Mesothelial cell of epicardium (in vitro differentiated cells): ENCODE results near the gene ZBTB47. TPM values are rescaled to one million over a fixed set of nuclear protein-coding genes. Genes with fewer than 3 reads are reported as not detected.
A peak's percentile ranks its signal among the peaks of the same experiment; 100 is the strongest.

ENCODE experiments used
- DNase-seq, 2 experiments: peaks; one replicate each; pipeline ENCODE4 v3.0.0; 2021; ENCODE audit warnings: low spot score in 2 of 2; ENCODE audit not compliant: unreplicated experiment in 2 of 2
- H3K27ac Mint-ChIP-seq: 2 replicates; pipeline ENCODE4 v1.8.0; 2021; ENCODE audit warnings: mixed read lengths
- H3K27me3 Mint-ChIP-seq: 2 replicates; pipeline ENCODE4 v1.8.0; 2021; ENCODE audit warnings: low read depth, mixed read lengths
- H3K36me3 Mint-ChIP-seq: 2 replicates; pipeline ENCODE4 v1.8.0; 2021; ENCODE audit warnings: mixed read lengths
- H3K4me1 Mint-ChIP-seq: 2 replicates; pipeline ENCODE4 v1.8.0; 2021; ENCODE audit warnings: mixed read lengths
- H3K4me3 Mint-ChIP-seq: 2 replicates; pipeline ENCODE4 v1.8.0; 2021; ENCODE audit warnings: mild to moderate bottlenecking, moderate library complexity, mixed read lengths
- H3K9me3 Mint-ChIP-seq: 2 replicates; pipeline ENCODE4 v1.8.0; 2021; ENCODE audit warnings: mixed read lengths
- total RNA-seq: library from RNA; stranded (reverse); gene quantifications from 3 replicates; pipeline ENCODE4 v1.2.1, GENCODE V29; 2021
- TF ChIP-seq, protein P1 (sequence below): fragments of 200-600 bp; sonication (generic); IDR thresholded peaks from one replicate; pipeline ENCODE4 v1.5.0; 2021; ENCODE audit warnings: antibody characterized with exemption; ENCODE audit not compliant: unreplicated experiment

The ZBTB47 gene
- total RNA-seq, 1 donor from 2014 or later = 23.6 TPM

DNA sequence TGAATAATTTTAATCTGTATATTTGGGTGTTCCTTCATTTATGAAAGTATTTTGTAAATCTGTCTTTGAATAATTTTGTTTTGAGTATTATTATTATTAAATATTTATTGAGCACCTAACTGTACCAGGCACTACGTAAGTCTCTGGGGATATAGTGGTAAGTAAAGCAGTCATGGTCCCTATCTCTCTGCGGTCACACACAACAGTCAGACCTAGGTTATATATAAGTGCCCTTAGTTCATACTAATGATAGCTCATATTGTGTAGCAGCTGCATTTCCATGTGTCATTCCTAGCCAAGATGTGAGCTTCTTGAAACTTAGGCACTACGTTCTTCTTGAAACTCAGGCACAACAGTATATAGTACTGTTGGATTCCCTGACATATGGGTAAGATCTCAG lies 40.6 kb upstream of the ZBTB47 start:
- Mint-ChIP-seq H3K27me3 (no peaks in the 10 kb centered on the region), H3K4me3 (no peak overlapping the region), H3K4me1 (peaks cover 5% of the 10 kb centered on the region), H3K36me3 (peaks cover 14% of the 10 kb centered on the region), H3K27ac (peak overlapping the region; percentile 32), H3K9me3 (no peaks in the 10 kb centered on the region)
- DNase-seq = no peak
- TF ChIP-seq, protein P1, sequence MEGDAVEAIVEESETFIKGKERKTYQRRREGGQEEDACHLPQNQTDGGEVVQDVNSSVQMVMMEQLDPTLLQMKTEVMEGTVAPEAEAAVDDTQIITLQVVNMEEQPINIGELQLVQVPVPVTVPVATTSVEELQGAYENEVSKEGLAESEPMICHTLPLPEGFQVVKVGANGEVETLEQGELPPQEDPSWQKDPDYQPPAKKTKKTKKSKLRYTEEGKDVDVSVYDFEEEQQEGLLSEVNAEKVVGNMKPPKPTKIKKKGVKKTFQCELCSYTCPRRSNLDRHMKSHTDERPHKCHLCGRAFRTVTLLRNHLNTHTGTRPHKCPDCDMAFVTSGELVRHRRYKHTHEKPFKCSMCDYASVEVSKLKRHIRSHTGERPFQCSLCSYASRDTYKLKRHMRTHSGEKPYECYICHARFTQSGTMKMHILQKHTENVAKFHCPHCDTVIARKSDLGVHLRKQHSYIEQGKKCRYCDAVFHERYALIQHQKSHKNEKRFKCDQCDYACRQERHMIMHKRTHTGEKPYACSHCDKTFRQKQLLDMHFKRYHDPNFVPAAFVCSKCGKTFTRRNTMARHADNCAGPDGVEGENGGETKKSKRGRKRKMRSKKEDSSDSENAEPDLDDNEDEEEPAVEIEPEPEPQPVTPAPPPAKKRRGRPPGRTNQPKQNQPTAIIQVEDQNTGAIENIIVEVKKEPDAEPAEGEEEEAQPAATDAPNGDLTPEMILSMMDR = no peak

DNA sequence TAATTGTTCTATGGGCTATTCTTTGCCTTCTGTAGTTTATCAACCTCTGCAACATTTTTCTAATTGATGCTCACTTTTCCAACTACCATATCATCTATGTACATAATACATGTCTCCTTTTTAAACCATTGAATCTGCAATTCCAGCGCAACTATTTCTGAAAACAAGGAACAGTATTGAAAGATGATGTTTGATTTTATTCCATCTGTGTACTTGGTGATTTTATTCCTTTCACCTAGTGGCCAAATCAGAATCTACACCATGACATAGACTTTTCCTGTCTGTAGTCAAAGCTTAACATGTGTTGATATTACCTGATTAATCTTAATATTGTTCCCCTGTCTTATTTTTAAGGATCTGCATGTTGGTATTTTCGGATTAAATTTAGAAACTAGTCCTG lies 40.0 kb upstream of the ZBTB47 start:
- no peak for DNase-seq
- Mint-ChIP-seq H3K27me3 (no peaks in the 10 kb centered on the region), H3K27ac (peak overlapping the region; percentile 9), H3K4me3 (no peak overlapping the region), H3K9me3 (no peaks in the 10 kb centered on the region), H3K4me1 (peaks cover 4% of the 10 kb centered on the region), H3K36me3 (peaks cover 14% of the 10 kb centered on the region)
- TF ChIP-seq, protein P1 = peak; percentile 73

DNA sequence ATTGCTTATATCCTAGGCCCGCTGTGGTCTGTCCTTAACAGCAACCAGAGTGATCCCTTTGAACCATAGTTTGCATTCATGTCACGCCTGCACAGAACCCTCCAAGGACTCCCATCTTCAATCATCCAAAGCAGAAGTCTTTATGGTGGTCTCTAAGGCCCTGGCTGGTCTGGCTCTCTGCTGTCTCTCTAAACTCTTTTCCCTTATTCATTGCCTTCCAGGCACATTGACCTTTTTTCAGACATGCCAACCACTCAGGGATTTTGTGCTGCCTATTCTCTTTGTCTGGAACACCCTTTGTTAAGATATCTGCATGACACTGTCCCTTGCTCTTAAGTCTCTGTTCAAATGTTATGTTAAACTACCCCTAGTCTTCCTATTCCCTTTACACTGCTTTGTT lies 21.9 kb upstream of the ZBTB47 start:
- no peak for DNase-seq
- TF ChIP-seq, protein P1 = no peak
- H3K4me1 Mint-ChIP-seq = no peaks in the 10 kb centered on the region
- no peaks in the 10 kb centered on the region for H3K9me3 Mint-ChIP-seq
- H3K27me3 Mint-ChIP-seq = no peaks in the 10 kb centered on the region
- H3K36me3 Mint-ChIP-seq = peaks cover 35% of the 10 kb centered on the region
- no peak overlapping the region for H3K4me3 Mint-ChIP-seq
- no peak overlapping the region for H3K27ac Mint-ChIP-seq

DNA sequence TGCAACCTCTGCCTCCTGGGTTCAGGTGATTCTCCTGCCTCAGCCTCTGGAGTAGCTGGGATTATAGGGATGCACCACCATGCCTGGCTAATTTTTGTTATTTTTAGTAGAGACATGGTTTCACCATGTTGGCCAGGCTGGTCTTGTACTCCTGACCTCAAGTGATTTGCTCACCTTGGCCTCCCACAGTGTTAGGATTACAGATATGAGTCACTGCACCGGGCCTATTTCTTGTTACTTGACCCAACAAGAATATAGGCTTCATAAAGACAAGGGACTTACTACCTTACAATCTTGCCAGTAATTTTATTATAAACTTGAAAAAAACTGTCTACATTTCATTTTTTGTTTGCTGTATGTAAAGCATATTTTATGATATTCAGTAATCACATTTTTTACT lies 21.4 kb upstream of the ZBTB47 start:
- no peaks in the 10 kb centered on the region for H3K9me3 Mint-ChIP-seq
- H3K4me1 Mint-ChIP-seq = no peaks in the 10 kb centered on the region
- peaks cover 35% of the 10 kb centered on the region for H3K36me3 Mint-ChIP-seq
- TF ChIP-seq, protein P1 = no peak
- no peak for DNase-seq
- H3K4me3 Mint-ChIP-seq = no peak overlapping the region
- H3K27ac Mint-ChIP-seq = no peak overlapping the region
- no peaks in the 10 kb centered on the region for H3K27me3 Mint-ChIP-seq

DNA sequence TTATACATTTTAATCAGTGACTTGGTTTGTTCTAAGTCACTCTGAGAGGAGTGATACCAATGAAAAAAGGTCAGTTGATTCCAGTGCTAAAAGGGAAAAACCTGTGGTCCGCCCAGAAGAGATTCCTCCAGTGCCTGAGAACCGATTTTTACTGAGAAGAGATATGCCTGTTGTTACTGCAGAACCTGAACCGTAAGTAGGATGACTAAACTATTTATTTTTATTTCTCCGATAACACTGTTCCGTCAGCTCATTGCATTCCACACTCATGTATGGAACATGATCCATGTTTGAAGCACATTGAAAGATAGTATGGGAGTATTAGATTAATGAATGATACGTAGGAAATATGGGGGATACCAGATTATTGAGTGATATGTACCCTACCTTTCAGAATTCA lies 20.0 kb upstream of the ZBTB47 start:
- H3K27me3 Mint-ChIP-seq = no peaks in the 10 kb centered on the region
- no peak for DNase-seq
- H3K4me1 Mint-ChIP-seq = no peaks in the 10 kb centered on the region
- H3K36me3 Mint-ChIP-seq = peaks cover 35% of the 10 kb centered on the region
- H3K27ac Mint-ChIP-seq = no peak overlapping the region
- no peaks in the 10 kb centered on the region for H3K9me3 Mint-ChIP-seq
- TF ChIP-seq, protein P1 = no peak
- H3K4me3 Mint-ChIP-seq = no peak overlapping the region

DNA sequence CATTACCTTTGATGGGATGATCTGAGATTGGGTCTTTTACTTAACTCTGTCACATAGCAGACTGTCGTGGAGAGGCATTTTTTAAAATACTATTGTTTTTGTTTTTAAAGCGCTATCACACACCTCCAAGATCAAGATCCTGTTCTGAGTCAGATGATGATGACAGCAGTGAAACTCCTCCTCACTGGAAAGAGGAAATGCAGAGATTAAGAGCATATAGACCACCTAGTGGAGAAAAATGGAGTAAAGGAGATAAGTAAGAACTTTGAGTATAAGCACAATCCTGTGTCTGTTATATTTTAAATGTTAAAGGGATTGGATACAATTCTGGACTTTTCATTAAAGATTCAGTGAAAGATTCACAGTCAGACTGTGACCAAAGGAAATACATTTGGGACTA lies 18.4 kb upstream of the ZBTB47 start:
- H3K4me1 Mint-ChIP-seq = no peaks in the 10 kb centered on the region

More for the DNA sequence above, 18.4 kb upstream of the ZBTB47 start:
- Mint-ChIP-seq H3K4me3 (no peak overlapping the region), H3K9me3 (no peaks in the 10 kb centered on the region), H3K27me3 (no peaks in the 10 kb centered on the region), H3K27ac (no peak overlapping the region), H3K36me3 (peaks cover 31% of the 10 kb centered on the region)
- no peak for DNase-seq
- TF ChIP-seq, protein P1 = no peak
